ENCODE data around the gene RPL37. TPM values are rescaled to one million over a fixed set of nuclear protein-coding genes. Genes with fewer than 3 reads are reported as not detected.

Gene RPL37
- total RNA-seq, 3 donors from 2014 or later (not counting 1 experiment from before 2014, with no cell fraction given), result 961 to 1,288 (median 1,179) TPM

DNA sequence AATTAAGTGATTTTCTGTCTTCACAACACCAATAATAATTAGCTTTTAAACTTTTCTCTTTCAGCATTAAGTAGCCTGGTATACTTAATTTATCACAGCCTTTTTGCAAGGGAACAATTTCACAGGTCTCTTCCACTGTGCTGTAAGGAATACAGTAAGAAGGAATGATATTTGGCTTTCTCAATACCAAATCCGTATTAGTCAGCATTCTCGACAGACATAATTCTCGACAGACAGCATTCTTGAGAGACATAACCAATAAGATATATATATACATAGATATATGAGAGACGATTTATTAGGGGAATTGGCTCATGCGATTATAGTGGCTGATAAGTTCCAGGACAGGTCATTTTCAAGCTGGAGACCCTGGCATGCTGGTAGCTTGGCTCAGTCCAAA is 54.8 kb downstream of the RPL37 start:
- H3K9me3 Mint-ChIP-seq, result no peaks in the 10 kb centered on the region

DNA sequence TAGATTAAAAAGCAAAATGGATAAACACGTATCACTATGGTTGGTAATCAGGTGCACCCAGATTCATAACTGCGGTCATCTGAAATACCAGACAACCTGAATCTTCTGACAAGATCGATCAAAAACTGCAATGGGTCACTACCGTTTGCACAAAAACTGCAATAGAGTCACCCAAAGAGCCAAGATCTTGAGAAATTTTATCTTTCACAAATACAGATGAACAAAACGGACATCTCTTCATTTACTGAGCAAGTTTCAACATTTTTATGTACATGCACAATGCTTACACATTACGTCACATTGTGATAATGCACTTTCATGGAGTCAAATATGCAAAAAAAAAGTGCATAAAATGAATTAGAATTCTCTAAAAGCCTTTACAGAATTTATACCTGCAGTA is 55.5 kb downstream of the RPL37 start:
- peaks cover 61% of the 10 kb centered on the region in 2 donors for H3K4me1 Mint-ChIP-seq
- H3K4me3 Mint-ChIP-seq, result no peak overlapping the region

More for the DNA sequence above, 54.8 kb downstream of the RPL37 start:
- TF ChIP-seq, protein P1, sequence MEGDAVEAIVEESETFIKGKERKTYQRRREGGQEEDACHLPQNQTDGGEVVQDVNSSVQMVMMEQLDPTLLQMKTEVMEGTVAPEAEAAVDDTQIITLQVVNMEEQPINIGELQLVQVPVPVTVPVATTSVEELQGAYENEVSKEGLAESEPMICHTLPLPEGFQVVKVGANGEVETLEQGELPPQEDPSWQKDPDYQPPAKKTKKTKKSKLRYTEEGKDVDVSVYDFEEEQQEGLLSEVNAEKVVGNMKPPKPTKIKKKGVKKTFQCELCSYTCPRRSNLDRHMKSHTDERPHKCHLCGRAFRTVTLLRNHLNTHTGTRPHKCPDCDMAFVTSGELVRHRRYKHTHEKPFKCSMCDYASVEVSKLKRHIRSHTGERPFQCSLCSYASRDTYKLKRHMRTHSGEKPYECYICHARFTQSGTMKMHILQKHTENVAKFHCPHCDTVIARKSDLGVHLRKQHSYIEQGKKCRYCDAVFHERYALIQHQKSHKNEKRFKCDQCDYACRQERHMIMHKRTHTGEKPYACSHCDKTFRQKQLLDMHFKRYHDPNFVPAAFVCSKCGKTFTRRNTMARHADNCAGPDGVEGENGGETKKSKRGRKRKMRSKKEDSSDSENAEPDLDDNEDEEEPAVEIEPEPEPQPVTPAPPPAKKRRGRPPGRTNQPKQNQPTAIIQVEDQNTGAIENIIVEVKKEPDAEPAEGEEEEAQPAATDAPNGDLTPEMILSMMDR (IDR thresholded peaks at IDR 0.05), result no peak
- no peak overlapping the region for H3K4me3 ChIP-seq (ENCODE audit: low read length)
- H3K9me3 ChIP-seq (ENCODE audit: control insufficient read depth, insufficient read depth, low read length), result no peaks in the 10 kb centered on the region
- H3K27ac Mint-ChIP-seq, result no peak overlapping the region
- peaks cover 16% of the 10 kb centered on the region for H3K36me3 ChIP-seq (ENCODE audit: control insufficient read depth, insufficient read depth, low read length)
- no peaks in the 10 kb centered on the region for H3K27me3 ChIP-seq (ENCODE audit: control insufficient read depth, insufficient read depth, low read length)
- H3K4me1 Mint-ChIP-seq, result peaks cover 63 to 64% of the 10 kb centered on the region in 2 donors
- H3K27ac ChIP-seq (ENCODE audit: low read length), result no peak overlapping the region
- no peak overlapping the region for H3K4me3 Mint-ChIP-seq
- no peak for DNase-seq
- intact Hi-C loops (cut with micrococcal nuclease), result no loop called here
- H3K4me1 ChIP-seq (ENCODE audit: control insufficient read depth, insufficient read depth, low read length), result no peaks in the 10 kb centered on the region
- 100% methylated on average over 1 of the region's 5 CpGs for WGBS (ENCODE audit: insufficient coverage)
- H3K36me3 Mint-ChIP-seq, result peaks cover 15% of the 10 kb centered on the region
- H3K27me3 Mint-ChIP-seq (ENCODE audit: low read depth in 2 of 2), result no peaks in the 10 kb centered on the region
- ATAC-seq, result no peak

GRCh38 chr5:40778133-40778532 is 56.9 kb downstream of the RPL37 start:
- Histone ChIP-seq H3K9me3 (ENCODE audit: control insufficient read depth, insufficient read depth, low read length) (no peaks in the 10 kb centered on the region), H3K27ac (ENCODE audit: low read length) (no peak overlapping the region), H3K27me3 (ENCODE audit: control insufficient read depth, insufficient read depth, low read length) (no peaks in the 10 kb centered on the region), H3K36me3 (ENCODE audit: control insufficient read depth, insufficient read depth, low read length) (peaks cover 36% of the 10 kb centered on the region), H3K4me1 (ENCODE audit: control insufficient read depth, insufficient read depth, low read length) (no peaks in the 10 kb centered on the region), H3K4me3 (ENCODE audit: low read length) (no peak overlapping the region)
- H3K4me1 Mint-ChIP-seq, result peaks cover 50 to 51% of the 10 kb centered on the region in 2 donors
- intact Hi-C loops (cut with micrococcal nuclease), result no loop called here
- H3K4me3 Mint-ChIP-seq, result no peak overlapping the region
- no peaks in the 10 kb centered on the region for H3K9me3 Mint-ChIP-seq
- peaks cover 15% of the 10 kb centered on the region for H3K36me3 Mint-ChIP-seq
- ATAC-seq (no peak), DNase-seq (no peak)
- H3K27ac Mint-ChIP-seq, result no peak overlapping the region
- TF ChIP-seq, protein P1 (IDR thresholded peaks at IDR 0.05), result no peak
- no peaks in the 10 kb centered on the region for H3K27me3 Mint-ChIP-seq (ENCODE audit: low read depth in 2 of 2)
- no CpG with 5 or more reads among the region's 1 CpG for WGBS (ENCODE audit: insufficient coverage)

More for the DNA sequence above, 55.5 kb downstream of the RPL37 start:
- H3K27me3 ChIP-seq (ENCODE audit: control insufficient read depth, insufficient read depth, low read length), result no peaks in the 10 kb centered on the region
- intact Hi-C loops (cut with micrococcal nuclease), result no loop called here
- DNase-seq (no peak), ATAC-seq (no peak)
- Mint-ChIP-seq H3K27me3 (ENCODE audit: low read depth in 2 of 2) (no peaks in the 10 kb centered on the region), H3K36me3 (peaks cover 15% of the 10 kb centered on the region), H3K9me3 (no peaks in the 10 kb centered on the region), H3K27ac (no peak overlapping the region)
- H3K27ac ChIP-seq (ENCODE audit: low read length), result no peak overlapping the region
- no peak overlapping the region for H3K4me3 ChIP-seq (ENCODE audit: low read length)
- WGBS (ENCODE audit: insufficient coverage), result 97% methylated on average over 5 of the region's 6 CpGs
- TF ChIP-seq, protein P1 (IDR thresholded peaks at IDR 0.05), result no peak
- peaks cover 23% of the 10 kb centered on the region for H3K36me3 ChIP-seq (ENCODE audit: control insufficient read depth, insufficient read depth, low read length)
- H3K9me3 ChIP-seq (ENCODE audit: control insufficient read depth, insufficient read depth, low read length), result no peaks in the 10 kb centered on the region
- no peaks in the 10 kb centered on the region for H3K4me1 ChIP-seq (ENCODE audit: control insufficient read depth, insufficient read depth, low read length)

DNA sequence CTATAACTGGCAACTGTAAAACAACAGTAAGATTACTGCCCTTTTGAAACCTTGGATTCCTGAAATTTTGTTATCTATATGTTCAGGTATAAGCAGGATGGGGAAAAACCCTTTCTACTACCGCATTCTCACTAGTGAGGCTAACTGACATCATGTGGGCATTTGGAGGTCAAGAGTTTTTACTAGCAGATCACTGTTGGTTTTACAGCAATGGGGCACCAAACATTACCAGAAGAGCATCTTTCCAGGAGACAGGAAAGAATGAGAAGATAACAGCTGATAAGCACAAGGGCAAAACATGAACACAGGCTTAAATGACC is 58.4 kb downstream of the RPL37 start:
- H3K27me3 Mint-ChIP-seq (ENCODE audit: low read depth in 2 of 2), result no peaks in the 10 kb centered on the region
- H3K27ac Mint-ChIP-seq, result peak overlapping the region in 1 of 2 donors; percentile 19
- H3K36me3 Mint-ChIP-seq, result peaks cover 15% of the 10 kb centered on the region
- no peaks in the 10 kb centered on the region for H3K4me1 ChIP-seq (ENCODE audit: control insufficient read depth, insufficient read depth, low read length)
- intact Hi-C loops (cut with micrococcal nuclease), result no loop called here
- no peak overlapping the region for H3K27ac ChIP-seq (ENCODE audit: low read length)
- WGBS (ENCODE audit: insufficient coverage), result 100% methylated on average over 1 of the region's 1 CpG
- H3K36me3 ChIP-seq (ENCODE audit: control insufficient read depth, insufficient read depth, low read length), result peaks cover 41% of the 10 kb centered on the region
- no peaks in the 10 kb centered on the region for H3K27me3 ChIP-seq (ENCODE audit: control insufficient read depth, insufficient read depth, low read length)
- no peak overlapping the region for H3K4me3 Mint-ChIP-seq
- ATAC-seq (no peak), DNase-seq (no peak)
- H3K4me1 Mint-ChIP-seq, result peaks cover 38 to 39% of the 10 kb centered on the region in 2 donors
- no peaks in the 10 kb centered on the region for H3K9me3 ChIP-seq (ENCODE audit: control insufficient read depth, insufficient read depth, low read length)
- TF ChIP-seq, protein P1 (IDR thresholded peaks at IDR 0.05), result no peak
- H3K4me3 ChIP-seq (ENCODE audit: low read length), result no peak overlapping the region
- no peaks in the 10 kb centered on the region for H3K9me3 Mint-ChIP-seq
